GM18520 (cell line): ENCODE data around the gene IL4I1.

Experiments
- ATAC-seq: cut with Tn5 transposase; IDR thresholded peaks from one replicate; pipeline ENCODE4 v1.9.1; 2021; ENCODE audit not compliant: unreplicated experiment

IL4I1 gene

DNA sequence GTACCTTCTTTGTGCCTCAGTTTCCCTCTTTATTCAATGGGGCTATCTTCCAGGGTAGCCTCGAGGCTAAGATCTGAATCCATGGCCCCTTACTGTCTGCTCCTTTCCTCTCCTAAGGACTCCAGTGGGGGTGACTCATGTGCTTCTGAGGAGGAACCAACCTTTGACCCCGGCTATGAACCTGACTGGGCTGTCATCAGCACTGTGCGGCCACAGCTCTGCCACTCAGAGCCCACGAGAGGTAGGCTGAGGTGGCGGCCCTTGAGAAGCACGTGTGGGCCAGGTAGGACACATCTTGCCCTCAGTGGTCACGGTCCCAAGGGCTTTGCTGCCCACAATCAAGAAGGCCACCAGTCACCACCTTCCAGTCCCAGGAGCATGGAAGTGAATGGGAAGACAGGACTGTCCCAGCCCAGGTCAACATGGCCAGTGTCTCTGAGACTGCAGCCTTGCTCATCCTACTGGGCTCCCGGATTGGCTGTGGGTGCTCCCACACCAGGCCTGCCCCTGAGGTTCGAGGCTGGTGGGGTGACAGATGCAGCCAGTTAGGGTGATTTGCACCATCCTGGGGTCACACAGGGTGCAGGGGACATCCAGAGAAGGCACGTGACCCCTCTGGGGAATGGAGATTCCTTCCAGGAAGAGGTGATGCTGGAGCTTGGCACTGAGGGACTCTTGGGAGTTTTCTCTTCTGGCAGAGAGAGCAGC lies 16.4 kb downstream of the IL4I1 start:
- ATAC-seq, result no peak

DNA sequence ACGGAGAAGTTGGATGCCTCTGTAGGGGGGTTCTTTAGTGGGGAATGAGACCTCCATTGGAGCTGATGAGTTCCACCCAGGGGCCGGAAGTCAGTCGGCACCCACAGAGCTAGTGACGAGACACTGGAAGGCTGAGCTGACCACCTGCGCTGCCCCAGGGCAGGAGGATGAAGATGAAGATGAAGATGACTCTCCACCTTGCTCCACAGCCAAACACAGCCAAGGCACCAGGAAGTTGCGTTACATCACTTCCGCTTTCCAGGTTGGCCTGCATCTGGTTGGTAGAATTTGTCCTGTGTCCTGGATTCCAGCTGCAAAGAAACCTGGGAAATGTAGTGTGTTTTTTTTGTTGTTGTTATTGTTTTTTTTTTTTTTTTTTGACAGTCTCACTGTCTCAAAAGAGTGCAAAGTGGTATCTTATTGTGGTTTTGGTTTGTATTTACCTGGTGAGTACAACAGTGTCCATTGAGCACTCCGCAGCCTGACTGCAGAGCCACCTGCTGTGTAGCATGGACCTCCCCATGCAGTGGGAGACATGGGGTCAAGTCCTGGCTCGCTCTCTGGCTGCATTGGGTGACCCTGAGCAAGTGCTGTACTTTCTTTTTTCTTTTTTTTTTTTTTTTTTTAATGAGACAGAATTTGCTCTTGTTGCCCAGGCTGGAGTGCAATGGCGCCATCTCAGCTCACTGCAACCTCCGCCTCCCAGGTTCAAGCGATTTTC lies 17.3 kb downstream of the IL4I1 start:
- ATAC-seq, result no peak

DNA sequence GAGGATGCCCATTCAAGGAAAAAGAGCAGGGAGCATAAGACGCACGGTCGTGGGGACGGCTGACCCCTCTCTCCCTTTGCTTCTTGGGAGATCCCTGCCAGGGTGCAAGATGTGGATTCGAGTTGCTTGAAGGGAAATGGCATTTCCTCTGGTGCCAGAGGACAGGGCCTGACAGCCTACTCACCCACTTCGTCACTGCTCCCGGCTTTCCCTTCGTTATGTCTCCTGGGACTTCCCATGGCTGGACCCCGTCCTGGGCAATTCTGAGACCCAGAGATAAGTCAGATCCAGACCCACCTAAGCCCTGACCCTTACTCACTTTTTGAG lies 18.0 kb downstream of the IL4I1 start:
- no peak for ATAC-seq

DNA sequence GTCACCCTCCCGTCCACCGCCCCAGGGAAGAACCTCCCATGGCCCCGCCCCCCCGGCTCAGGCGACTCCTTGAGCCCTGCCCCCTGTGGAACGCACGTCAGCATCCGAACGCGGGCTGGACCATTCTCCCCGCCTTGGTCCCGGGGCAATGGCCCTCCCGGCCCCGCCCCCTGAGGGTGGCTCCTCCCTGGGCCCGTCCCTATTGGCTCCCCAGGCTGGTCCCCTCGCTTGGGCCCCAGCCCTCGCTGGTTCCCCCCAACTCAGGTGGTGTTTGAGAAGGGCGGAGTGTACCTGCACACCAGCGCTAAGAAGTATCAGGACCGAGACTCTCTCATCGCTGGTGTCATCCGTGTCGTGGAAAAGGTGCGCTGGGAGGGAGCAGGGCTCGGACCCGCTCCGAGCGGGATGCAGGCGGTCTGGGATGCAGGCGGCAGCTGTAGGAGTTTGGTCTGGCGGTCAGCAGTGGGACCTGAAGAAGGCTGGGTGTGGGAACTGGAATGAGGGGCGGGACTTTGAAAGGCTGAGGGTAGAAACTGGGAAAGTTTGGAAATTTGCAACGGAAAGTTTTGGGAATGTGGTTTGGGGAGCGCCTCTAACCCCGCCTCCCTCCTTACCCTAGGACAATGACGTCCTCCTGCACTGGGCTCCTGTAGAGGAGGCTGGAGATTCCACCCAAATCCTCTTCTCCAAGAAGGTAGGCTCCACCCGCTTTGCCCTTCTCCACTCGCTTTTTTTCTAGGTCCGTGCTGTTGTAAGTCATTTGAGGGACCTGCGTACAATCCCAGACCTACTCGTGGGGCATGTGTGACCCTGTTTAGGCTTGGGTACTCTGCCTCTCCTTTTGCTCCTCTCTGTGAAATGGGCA lies 18.6 kb downstream of the IL4I1 start:
- peak; percentile 23 for ATAC-seq

DNA sequence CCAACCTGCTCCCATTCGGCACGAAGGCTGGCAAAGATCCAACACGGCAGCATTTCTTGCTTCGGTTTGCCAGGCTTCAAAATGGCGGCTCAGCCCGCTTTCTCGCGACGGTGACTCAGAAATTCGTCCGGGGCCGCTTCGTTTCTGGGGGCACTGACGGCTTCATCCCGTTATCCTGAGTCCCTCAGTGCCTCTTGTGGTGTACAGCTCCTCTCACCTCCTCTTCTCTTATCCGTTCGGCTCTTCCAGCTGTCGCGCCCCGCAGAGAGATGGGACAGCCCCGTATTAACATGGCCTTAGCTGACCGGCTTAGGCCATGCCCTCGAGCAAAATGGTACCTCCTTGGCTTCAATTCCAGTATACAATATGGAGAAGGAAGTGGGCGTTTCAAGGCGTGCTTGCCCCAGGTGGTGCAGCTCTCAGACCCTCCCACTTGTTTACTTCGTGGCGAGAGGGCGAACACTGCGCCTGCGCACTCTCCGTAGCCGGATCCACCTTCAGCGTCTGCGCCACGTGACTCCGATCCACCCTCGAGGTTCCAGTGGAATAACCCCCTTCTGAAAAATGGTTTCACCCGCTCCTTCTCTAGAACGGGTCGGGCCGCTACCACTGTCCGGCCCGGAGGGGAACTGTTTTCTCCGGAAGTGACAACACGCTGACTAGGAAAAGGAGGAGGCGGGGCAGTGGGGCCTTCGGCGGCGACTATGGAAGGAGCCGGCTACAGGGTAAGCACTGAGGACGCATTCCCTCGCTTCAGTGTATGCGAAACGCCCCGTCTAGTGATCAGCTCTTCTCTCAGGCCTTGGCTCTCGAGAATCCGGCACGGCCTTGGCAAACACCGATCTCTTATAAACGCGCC lies 19.4 kb downstream of the IL4I1 start, which contains the start of the genes AKT1S1 and TBC1D17:
Gene AKT1S1, minus strand, starts transcription at position 336 of the 859 bp plus-strand sequence. CDS start 4,060 bp downstream, outside the sequence.
Gene TBC1D17, plus strand, starts transcription at position 683 of the 859 bp plus-strand sequence. Its CDS starts 22 bp downstream, at position 705.
- ATAC-seq, result peak; percentile 63

GRCh38 chr19:49876422-49877019 lies 20.2 kb downstream of the IL4I1 start:
- ATAC-seq, result peak; percentile 38

DNA sequence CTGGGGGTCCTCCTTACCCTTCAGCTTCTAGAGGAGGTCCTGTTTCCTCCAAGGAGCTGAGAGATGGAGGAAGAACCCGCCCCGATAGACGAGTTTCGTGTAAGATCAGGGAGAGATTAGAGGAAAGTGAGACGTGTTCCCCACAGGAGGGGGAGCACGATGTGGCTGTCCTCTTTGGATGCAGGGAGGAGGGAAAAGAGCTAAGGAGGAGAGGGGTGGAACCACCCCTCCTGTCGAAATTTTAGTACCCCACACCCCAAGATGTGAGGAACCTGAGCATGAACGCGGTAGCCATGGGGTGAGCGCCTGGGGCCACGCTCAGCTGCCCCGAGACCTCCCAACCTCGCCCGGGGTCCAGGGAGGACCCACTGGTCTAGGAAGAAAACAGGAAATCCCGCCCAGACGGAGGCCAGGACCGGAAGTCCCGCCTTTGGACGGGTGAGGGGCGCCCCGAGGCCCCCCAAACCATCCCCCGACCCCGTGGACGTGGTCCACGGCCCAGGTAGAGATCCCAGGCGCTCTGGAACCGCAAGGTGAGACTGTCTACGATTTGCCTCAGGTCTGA lies 20.7 kb downstream of the IL4I1 start:
- ATAC-seq, result no peak

DNA sequence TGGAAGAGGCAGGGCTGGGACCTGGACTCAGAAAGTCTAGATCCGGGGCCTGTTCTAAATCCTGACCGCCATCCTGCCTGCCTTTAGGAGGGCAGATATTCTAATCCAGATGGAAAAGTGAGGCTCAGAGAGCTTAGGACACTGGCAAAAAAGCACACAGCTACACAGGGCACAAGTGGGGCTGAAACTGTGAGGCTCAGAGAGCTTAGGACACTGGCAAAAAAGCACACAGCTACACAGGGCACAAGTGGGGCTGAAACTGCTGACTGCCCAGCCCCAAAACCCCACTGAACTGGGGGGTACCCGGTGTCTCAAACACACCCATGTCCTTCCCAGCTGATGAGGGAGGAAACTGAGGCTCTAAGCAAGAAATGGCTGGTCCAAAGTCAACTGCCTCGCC lies 21.5 kb downstream of the IL4I1 start:
- no peak for ATAC-seq

DNA sequence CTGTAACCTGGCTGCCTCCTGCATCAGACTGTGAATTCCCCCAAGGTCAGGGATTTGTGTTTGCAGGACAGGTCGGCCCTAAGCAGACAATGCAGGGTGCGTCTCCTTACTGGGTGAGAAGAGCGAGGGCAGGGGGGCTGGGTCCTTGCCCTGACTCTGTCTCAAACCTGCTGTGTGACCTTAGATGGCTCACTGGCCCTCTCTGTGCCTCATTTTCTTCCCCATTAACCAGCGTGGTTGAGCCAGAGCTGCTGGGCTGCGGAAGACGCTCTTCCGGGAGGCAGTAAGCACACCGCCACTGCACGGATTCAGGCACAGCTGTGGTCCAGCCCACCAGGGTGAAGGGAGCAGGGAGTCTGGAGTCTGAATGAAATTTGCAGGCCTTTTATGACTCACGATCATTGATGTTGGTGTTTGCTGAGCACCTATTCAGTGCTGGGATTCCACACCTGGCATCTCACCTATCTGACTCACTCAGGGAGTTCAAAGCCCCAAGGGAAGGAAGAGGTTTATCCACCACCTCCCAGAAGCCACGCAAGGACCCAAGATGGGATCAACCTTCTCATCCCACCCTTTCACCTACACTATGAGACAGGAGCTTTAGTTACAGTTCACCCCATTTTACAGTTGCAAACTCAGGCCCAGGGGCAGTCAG lies 22.1 kb downstream of the IL4I1 start:
- no peak for ATAC-seq

- ATAC-seq, result no peak
These were observed 22.9 kb downstream of the IL4I1 start for GRCh38 chr19:49873834-49874233.

DNA sequence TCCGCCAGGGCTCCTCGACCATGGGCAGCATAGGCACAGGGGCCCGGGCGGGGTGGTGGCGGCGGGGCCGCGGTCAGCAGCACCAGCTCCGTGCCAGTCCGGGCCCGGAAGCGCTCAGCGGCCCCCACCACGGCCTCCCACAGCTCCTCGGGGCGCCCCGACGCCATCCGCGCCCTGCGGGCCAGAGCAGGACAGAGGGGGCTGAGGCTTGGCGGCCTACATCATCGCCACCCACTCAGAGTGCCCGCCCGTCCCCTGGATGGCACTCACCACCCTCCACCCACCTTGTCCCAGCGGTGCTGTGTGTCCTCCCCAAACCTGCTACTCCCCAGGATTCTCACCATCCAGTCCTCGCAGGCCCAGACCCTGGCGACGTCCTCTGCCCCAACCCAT lies 23.6 kb downstream of the IL4I1 start:
- no peak for ATAC-seq

DNA sequence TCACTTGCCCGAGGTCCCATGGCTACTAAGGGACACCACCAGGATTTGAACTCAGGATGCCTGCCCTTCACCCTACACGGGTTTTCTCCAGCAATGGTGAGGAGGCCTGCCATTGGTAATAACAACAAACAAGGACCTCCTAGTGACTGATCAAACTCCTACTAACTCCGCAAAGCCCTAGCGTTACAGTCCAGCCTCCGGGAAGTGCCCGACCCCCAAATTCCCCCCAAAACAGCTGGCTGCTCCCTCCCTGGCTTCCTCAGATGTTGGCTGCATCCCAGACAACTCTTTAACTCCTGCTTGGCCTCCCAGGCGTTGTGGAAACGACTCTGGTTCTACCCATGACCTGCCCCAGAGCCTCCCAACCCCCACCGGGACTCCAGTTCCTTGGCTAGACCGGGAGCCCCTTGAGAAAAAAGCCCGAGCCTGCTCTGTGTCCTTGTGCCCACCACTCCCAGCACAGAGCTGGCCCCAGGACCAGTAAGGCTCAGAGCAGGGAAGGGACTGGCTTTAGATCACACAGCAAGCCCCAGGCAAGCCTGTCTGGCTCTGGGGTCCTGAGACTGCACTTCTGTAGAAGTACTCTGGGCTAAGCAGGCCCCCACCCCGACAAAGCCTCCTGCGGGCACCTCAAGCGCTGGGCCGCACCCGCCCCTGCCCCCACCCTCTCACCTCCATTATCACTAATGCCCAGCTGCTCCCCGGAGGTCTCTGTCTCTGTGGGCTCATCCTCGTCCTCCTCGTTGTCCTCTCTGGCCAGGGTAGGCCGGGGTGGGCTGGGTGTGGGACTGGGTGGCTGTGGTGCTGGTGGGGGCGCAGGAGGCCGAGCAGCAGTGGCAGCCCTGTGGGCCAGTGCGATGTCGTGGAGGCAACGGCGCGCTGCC lies 24.2 kb downstream of the IL4I1 start:
- no peak for ATAC-seq

GRCh38 chr19:49871349-49871985 lies 25.2 kb downstream of the IL4I1 start:
- no peak for ATAC-seq

DNA sequence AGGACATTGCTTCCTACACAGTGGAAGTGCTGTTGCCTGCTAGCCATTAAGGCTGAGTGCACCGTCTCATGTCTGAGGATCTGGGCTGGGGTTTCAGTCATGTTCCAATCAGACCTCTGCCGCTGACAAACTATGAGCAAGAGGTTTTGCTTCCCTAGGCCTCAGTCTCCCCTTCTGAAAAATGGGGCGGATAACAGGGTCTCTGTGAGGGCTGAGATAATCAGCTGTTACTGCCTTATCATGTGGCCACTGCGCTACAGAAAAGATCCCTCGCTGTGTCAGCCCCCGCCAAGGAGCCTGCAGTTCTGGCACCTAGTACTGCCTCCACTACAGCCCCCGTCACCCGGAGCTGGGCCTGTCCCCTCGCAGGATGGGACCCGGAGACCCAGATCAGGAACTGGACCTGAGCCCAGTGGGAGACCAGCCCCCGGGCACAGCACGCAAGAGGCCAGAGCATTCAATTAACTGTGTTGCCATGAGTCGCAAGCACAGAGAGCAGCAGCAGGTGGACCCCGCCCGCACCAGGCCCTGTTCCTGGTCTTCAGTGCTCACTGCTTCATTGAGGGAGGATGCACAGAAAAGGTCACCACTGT lies 26.3 kb downstream of the IL4I1 start:
- ATAC-seq, result no peak

DNA sequence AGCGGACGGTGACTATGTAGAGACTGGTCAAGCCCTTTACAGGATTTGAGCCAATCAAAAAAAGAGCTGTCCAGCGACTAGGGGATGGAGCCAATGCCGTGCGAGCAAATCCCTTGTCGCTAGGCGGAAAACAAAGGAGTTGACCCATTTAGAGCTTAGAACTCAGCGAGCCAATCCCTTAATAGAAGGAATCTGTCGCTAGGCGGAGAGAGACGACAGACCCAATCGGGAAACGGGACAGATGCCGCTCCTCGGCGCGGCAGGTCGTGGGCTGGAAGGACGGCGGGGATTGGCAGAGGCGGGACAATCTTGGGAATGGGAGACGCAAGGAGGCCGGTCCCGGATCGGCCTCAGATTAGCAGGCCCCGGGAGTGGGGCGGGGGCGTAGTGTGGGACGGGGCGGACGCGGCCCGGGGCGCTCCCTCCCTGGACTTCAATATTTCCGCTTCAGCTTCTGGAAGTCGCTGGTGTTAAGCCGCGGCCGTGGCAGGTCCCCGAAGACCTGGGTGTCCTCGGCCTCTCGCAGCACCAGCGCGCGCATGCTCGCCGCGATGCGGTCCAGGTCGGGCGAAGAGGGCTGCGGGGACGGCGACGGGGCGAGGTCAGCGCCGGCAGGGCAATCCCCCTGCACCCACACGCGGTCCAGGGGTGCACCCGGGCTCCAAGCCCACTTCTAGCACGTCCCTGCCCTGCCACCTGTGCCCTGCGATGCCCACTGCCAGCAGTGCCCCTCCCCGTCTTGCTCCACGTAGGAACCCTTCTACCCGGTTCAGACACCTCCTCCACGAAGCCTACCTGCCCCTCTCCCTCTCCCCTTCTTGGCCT lies 27.0 kb downstream of the IL4I1 start:
- peak; percentile 78 for ATAC-seq

- peak; percentile 0 for ATAC-seq
These were observed 27.6 kb downstream of the IL4I1 start for GRCh38 chr19:49869009-49869483.
